Breast epithelium (tissue), 3 donors: ENCODE results near the gene FABP3.

ENCODE experiments used
- CTCF ChIP-seq, 3 donors: fragments of 450-650 bp; IDR thresholded peaks; one replicate each; pipeline ENCODE4 v1.5.1; 2016 to 2017; ENCODE audit warnings: antibody characterized with exemption in 3 of 3, mild to moderate bottlenecking in 3 of 3, moderate library complexity in 3 of 3
- POLR2A ChIP-seq: fragments of 450-650 bp; IDR thresholded peaks from one replicate; pipeline ENCODE4 v1.6.1; 2016; ENCODE audit warnings: antibody characterized with exemption, mild to moderate bottlenecking, moderate library complexity
- POLR2AphosphoS5 ChIP-seq, 3 donors: sonication (generic); formaldehyde crosslinking; IDR thresholded peaks; one replicate each; pipeline ENCODE4 v1.6.1; 2017; ENCODE audit warnings: antibody characterized with exemption in 3 of 3

GRCh38 chr1:31335007-31335406 lies 37.9 kb downstream of the FABP3 start:
- peak; percentile 18 to 49 (median 44) for TF ChIP-seq CTCF (IDR thresholded peaks at IDR 0.05)
- no peak for TF ChIP-seq POLR2AphosphoS5 (IDR thresholded peaks at IDR 0.05)
- no peak for TF ChIP-seq POLR2A
